WTC11 (cell line): ENCODE results near the gene TMEM14C. TPM values are rescaled to one million over a fixed set of nuclear protein-coding genes. Genes with fewer than 3 reads are reported as not detected.

Source experiments
- ATAC-seq: fragments of 200-7000 bp; cut with Tn5 transposase; 2 replicates; pipeline ENCODE4 v1.10.0; 2021; ENCODE audit warnings: mild to moderate bottlenecking, moderate library complexity
- CTCF ChIA-PET: fragments of 300-600 bp; sonication (Branson Sonifier 250); formaldehyde crosslinking; loops from one replicate; lab custom pipeline; 2021; ENCODE audit warnings: antibody characterized with exemption; lab: Charles Lee
- POLR2A ChIA-PET: fragments of 350-600 bp; sonication (Branson Sonifier 250); formaldehyde crosslinking; loops from one replicate; lab custom pipeline; 2021; ENCODE audit warnings: antibody characterized with exemption; lab: Charles Lee
- DNase-seq: peaks from one replicate; pipeline ENCODE4 v3.0.0; 2021; ENCODE audit warnings: low spot score
- H3K27ac Mint-ChIP-seq: 2 replicates; pipeline ENCODE4 v1.8.0; 2021; ENCODE audit warnings: mixed read lengths
- H3K27me3 Mint-ChIP-seq: 2 replicates; pipeline ENCODE4 v1.8.0; 2021; ENCODE audit warnings: low read depth, mild to moderate bottlenecking, moderate library complexity, mixed read lengths
- H3K36me3 Mint-ChIP-seq: 2 replicates; pipeline ENCODE4 v1.8.0; 2021; ENCODE audit warnings: mixed read lengths
- H3K4me1 Mint-ChIP-seq: 2 replicates; pipeline ENCODE4 v1.8.0; 2022; ENCODE audit warnings: mixed read lengths
- H3K4me3 Mint-ChIP-seq: 2 replicates; pipeline ENCODE4 v1.8.0; 2021; ENCODE audit warnings: mild to moderate bottlenecking, moderate library complexity, mixed read lengths
- H3K9me3 Mint-ChIP-seq: 2 replicates; pipeline ENCODE4 v1.8.0; 2021; ENCODE audit warnings: mixed read lengths
- ATF1 ChIP-seq: sonication (generic); formaldehyde crosslinking; IDR thresholded peaks from 2 replicates; pipeline ENCODE4 v1.8.1; 2023; ENCODE audit warnings: mild to moderate bottlenecking, moderate library complexity, missing genetic modification reagents
- E2F5 ChIP-seq: sonication (generic); formaldehyde crosslinking; IDR thresholded peaks from 2 replicates; pipeline ENCODE4 v1.8.1; 2022; ENCODE audit warnings: mild to moderate bottlenecking, moderate library complexity, missing genetic modification reagents
- FOXP1 ChIP-seq: sonication (generic); formaldehyde crosslinking; IDR thresholded peaks from 2 replicates; pipeline ENCODE4 v1.8.0; 2022; ENCODE audit warnings: missing genetic modification reagents, mild to moderate bottlenecking, moderate library complexity, borderline replicate concordance
- PRRX2 ChIP-seq: fragments of 250-450 bp; sonication (Bioruptor Pico); IDR thresholded peaks from 2 replicates; pipeline ENCODE4 v1.8.0; 2021; ENCODE audit warnings: mild to moderate bottlenecking
- SOX15 ChIP-seq: fragments of 250-450 bp; sonication (Bioruptor Pico); IDR thresholded peaks from 2 replicates; pipeline ENCODE4 v1.9.0; 2021; ENCODE audit warnings: mild to moderate bottlenecking
- USF1 ChIP-seq: sonication (generic); formaldehyde crosslinking; IDR thresholded peaks from 2 replicates; pipeline ENCODE4 v1.8.0; 2022; ENCODE audit warnings: mild to moderate bottlenecking, missing genetic modification reagents
- ZNF317 ChIP-seq: sonication (generic); formaldehyde crosslinking; IDR thresholded peaks from 2 replicates; pipeline ENCODE4 v1.8.1; 2023; ENCODE audit warnings: low read depth, mild to moderate bottlenecking, moderate library complexity, missing genetic modification reagents, borderline replicate concordance
- total RNA-seq: library from RNA; stranded (reverse); gene quantifications from 3 replicates; pipeline ENCODE4 v1.2.3, GENCODE V29; 2021

TMEM14C gene
- total RNA-seq, 1 experiment from 2014 or later: 103 TPM

- DNase-seq (no peak), ATAC-seq (no peak)
- CTCF ChIA-PET: interaction anchor here (0.9 kb wide), 1 partner anchor 108 kb away, joined by 3 read pairs; the partner anchor contains the start of gene SYCP2L
- Mint-ChIP-seq H3K9me3 (no peaks in the 10 kb centered on the region), H3K4me1 (no peaks in the 10 kb centered on the region), H3K4me3 (no peak overlapping the region), H3K27me3 (no peaks in the 10 kb centered on the region), H3K36me3 (peaks cover 31% of the 10 kb centered on the region), H3K27ac (no peak overlapping the region)
- POLR2A ChIA-PET: no interaction called here
- TF ChIP-seq FOXP1 (CRISPR knock-in tag) (no peak), ZNF317 (CRISPR knock-in tag) (no peak)
Observed at GRCh38 chr6:10778230-10778629, 55.4 kb downstream of the TMEM14C start.

- no peak overlapping the region for H3K27ac Mint-ChIP-seq
- TF ChIP-seq PRRX2 (CRISPR knock-in tag): no peak
- TF ChIP-seq ATF1: no peak
- TF ChIP-seq USF1: no peak
- no peak for TF ChIP-seq SOX15 (CRISPR knock-in tag)
- no peak for TF ChIP-seq E2F5
- no peak for ATAC-seq
- CTCF ChIA-PET: interaction anchor here (0.9 kb wide), 1 partner anchor 107 kb away, joined by 3 read pairs; the partner anchor contains the start of gene SYCP2L
- DNase-seq: no peak
- H3K36me3 Mint-ChIP-seq: peaks cover 33% of the 10 kb centered on the region
- no peaks in the 10 kb centered on the region for H3K27me3 Mint-ChIP-seq
- H3K4me1 Mint-ChIP-seq: no peaks in the 10 kb centered on the region
- no peaks in the 10 kb centered on the region for H3K9me3 Mint-ChIP-seq
- H3K4me3 Mint-ChIP-seq: no peak overlapping the region
- POLR2A ChIA-PET: no interaction called here
Observed at GRCh38 chr6:10779076-10779475, 56.2 kb downstream of the TMEM14C start.

Other genes starting within 250 kb of the TMEM14C start
- gene GCNT2, start 201.7 kb upstream of the TMEM14C start, total RNA-seq: 51.2 to 66.7 TPM (median 62.7 TPM) in 3 replicates
- gene C6orf52, start 28.5 kb upstream of the TMEM14C start, total RNA-seq: 0.42 to 1.8 TPM (median 0.50 TPM) in 3 replicates
- gene PAK1IP1, start 28.1 kb upstream of the TMEM14C start, total RNA-seq: 24.8 to 30.4 TPM (median 24.9 TPM) in 3 replicates
- gene TMEM14B, start 24.7 kb downstream of the TMEM14C start, total RNA-seq: 72.7 to 82.9 TPM (median 78.0 TPM) in 3 replicates
- 0.07 to 0.21 TPM (median 0.16 TPM) in 3 replicates for gene MAK, start 115.5 kb downstream of the TMEM14C start, total RNA-seq
- 0.07 to 0.09 TPM in 2 of 3 replicates, not detected in the other for gene GCM2, start 159.0 kb downstream of the TMEM14C start, total RNA-seq
- gene SYCP2L, start 164.0 kb downstream of the TMEM14C start, total RNA-seq: 5.4 to 6.7 TPM (median 6.3 TPM) in 3 replicates